ENCODE measurements around the gene LMBRD1. TPM values are rescaled to one million over a fixed set of nuclear protein-coding genes. Genes with fewer than 3 reads are reported as not detected.

LMBRD1 gene
- total RNA-seq, 1 donor from 2014 or later: 10.8 TPM

- DNase-seq (ENCODE audit: low read depth in 2 of 2): no peak
Measured at GRCh38 chr6:69632932-69633331, 163.9 kb downstream of the LMBRD1 start.

GRCh38 chr6:69631552-69632346 lies 165.1 kb downstream of the LMBRD1 start:
- no peak for DNase-seq (ENCODE audit: low read depth in 2 of 2)

- no peak for DNase-seq (ENCODE audit: low read depth in 2 of 2)
Measured at GRCh38 chr6:69630767-69631166, 166.0 kb downstream of the LMBRD1 start.

- DNase-seq (ENCODE audit: low read depth in 2 of 2): no peak
Measured at GRCh38 chr6:69627625-69628024, 169.2 kb downstream of the LMBRD1 start.

GRCh38 chr6:69624944-69625343 lies 171.9 kb downstream of the LMBRD1 start:
- no peak for DNase-seq (ENCODE audit: low read depth in 2 of 2)

Other genes with a start within 250 kb of the LMBRD1 start
- gene COL19A1, start 69.5 kb upstream of the LMBRD1 start, total RNA-seq: under 0.01 TPM in 1 of 2 replicates, not detected in the other